Measurements from ENCODE around the gene OPCML. TPM values are rescaled to one million over a fixed set of nuclear protein-coding genes. Genes with fewer than 3 reads are reported as not detected.

OPCML gene
- total RNA-seq, 1 experiment from 2014 or later, result not detected

- TF ChIP-seq EZH2phosphoT487 (IDR thresholded peaks at IDR 0.05; ENCODE audit: borderline replicate concordance, low read length) (no peak), EZH2 (IDR thresholded peaks at IDR 0.05; ENCODE audit: low read length, unreplicated experiment) (no peak)
- TF ChIP-seq, protein P1, sequence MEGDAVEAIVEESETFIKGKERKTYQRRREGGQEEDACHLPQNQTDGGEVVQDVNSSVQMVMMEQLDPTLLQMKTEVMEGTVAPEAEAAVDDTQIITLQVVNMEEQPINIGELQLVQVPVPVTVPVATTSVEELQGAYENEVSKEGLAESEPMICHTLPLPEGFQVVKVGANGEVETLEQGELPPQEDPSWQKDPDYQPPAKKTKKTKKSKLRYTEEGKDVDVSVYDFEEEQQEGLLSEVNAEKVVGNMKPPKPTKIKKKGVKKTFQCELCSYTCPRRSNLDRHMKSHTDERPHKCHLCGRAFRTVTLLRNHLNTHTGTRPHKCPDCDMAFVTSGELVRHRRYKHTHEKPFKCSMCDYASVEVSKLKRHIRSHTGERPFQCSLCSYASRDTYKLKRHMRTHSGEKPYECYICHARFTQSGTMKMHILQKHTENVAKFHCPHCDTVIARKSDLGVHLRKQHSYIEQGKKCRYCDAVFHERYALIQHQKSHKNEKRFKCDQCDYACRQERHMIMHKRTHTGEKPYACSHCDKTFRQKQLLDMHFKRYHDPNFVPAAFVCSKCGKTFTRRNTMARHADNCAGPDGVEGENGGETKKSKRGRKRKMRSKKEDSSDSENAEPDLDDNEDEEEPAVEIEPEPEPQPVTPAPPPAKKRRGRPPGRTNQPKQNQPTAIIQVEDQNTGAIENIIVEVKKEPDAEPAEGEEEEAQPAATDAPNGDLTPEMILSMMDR (conservative IDR thresholded peaks at IDR 0.05; ENCODE audit: low read depth, low read length), result no peak
Measured at GRCh38 chr11:132997396-132997795, 534.9 kb downstream of the OPCML start.

DNA sequence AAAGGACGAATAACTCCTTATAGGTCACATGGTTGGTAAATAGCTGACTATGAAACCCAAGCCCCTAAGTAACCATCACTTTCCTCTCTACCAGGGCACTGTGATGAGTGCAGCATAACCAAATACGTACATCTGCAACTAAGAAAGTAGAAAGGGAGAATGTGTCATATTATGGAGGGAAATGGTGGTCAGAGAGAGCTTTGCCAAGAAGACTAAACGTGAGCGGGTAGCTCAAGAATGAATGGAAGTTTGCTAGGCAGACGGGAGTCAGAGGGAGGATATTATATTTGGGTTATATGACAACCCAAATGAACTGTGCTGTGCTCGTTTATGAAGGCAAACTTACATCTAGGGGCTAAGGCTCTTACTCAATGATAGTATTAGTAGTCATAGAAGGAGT is 537.3 kb downstream of the OPCML start:
- CTCF ChIA-PET, result no interaction called here
- intact Hi-C loops (cut with micrococcal nuclease), result no loop called here
- Histone ChIP-seq H3K36me3 (ENCODE audit: low read depth, low read length) (no peaks in the 10 kb centered on the region), H3K27ac (ENCODE audit: low read length) (no peak overlapping the region), H3K4me3 (ENCODE audit: low read length) (no peak overlapping the region), H4K20me1 (ENCODE audit: low read length) (no peaks in the 10 kb centered on the region), H3F3A (ENCODE audit: low read length, unreplicated experiment) (no peaks in the 10 kb centered on the region), H3K4me1 (ENCODE audit: insufficient read depth, low read length) (no peaks in the 10 kb centered on the region), H3K9me3 (ENCODE audit: low read length) (no peaks in the 10 kb centered on the region), H2AFZ (ENCODE audit: low read length) (no peak overlapping the region), H3K4me2 (ENCODE audit: low read length) (no peak overlapping the region), H3K79me2 (ENCODE audit: low read length) (no peaks in the 10 kb centered on the region), H3K9ac (ENCODE audit: low read length) (no peak overlapping the region), H3K9me2 (replicated peaks; ENCODE audit: low read length) (no peaks in the 10 kb centered on the region), H3K27me3 (ENCODE audit: low read length) (peaks cover 20% of the 10 kb centered on the region; the same call in 1 of the 2 replicates)
- no TSS peak for BruUV-seq (replicated peaks)
- DNase-seq, result no peak
- TF ChIP-seq EZH2 (IDR thresholded peaks at IDR 0.05; ENCODE audit: low read length, unreplicated experiment) (no peak), EZH2phosphoT487 (IDR thresholded peaks at IDR 0.05; ENCODE audit: borderline replicate concordance, low read length) (no peak)
- TF ChIP-seq, protein P1 (conservative IDR thresholded peaks at IDR 0.05; ENCODE audit: low read depth, low read length), result no peak
- POLR2A ChIA-PET (ENCODE audit: unreplicated experiment), result no interaction called here
- no peak for ATAC-seq

More at GRCh38 chr11:132997396-132997795, 534.9 kb downstream of the OPCML start:
- CTCF ChIA-PET, result no interaction called here
- no peak for ATAC-seq
- H3F3A ChIP-seq (ENCODE audit: low read length, unreplicated experiment), result no peaks in the 10 kb centered on the region
- H3K27ac ChIP-seq (ENCODE audit: low read length), result no peak overlapping the region
- H4K20me1 ChIP-seq (ENCODE audit: low read length), result no peaks in the 10 kb centered on the region
- H3K79me2 ChIP-seq (ENCODE audit: low read length), result no peaks in the 10 kb centered on the region
- no peak overlapping the region for H3K9ac ChIP-seq (ENCODE audit: low read length)
- POLR2A ChIA-PET (ENCODE audit: unreplicated experiment), result no interaction called here
- H3K36me3 ChIP-seq (ENCODE audit: low read depth, low read length), result no peaks in the 10 kb centered on the region
- peaks cover 20% of the 10 kb centered on the region; the same call in 1 of the 2 replicates for H3K27me3 ChIP-seq (ENCODE audit: low read length)
- no peak overlapping the region for H3K4me3 ChIP-seq (ENCODE audit: low read length)
- no peak for DNase-seq
- H3K4me2 ChIP-seq (ENCODE audit: low read length), result no peak overlapping the region
- intact Hi-C loops (cut with micrococcal nuclease), result no loop called here
- no peaks in the 10 kb centered on the region for H3K9me2 ChIP-seq (replicated peaks; ENCODE audit: low read length)
- no TSS peak for BruUV-seq (replicated peaks)
- 0 out of 2 replicates have a peak, but pooled peaks cover 8% of the 10 kb centered on the region for H3K9me3 ChIP-seq (ENCODE audit: low read length)
- H3K4me1 ChIP-seq (ENCODE audit: insufficient read depth, low read length), result no peaks in the 10 kb centered on the region
- H2AFZ ChIP-seq (ENCODE audit: low read length), result no peak overlapping the region

GRCh38 chr11:132993991-132994502 is 538.3 kb downstream of the OPCML start:
- no TSS peak for BruUV-seq (replicated peaks)
- Histone ChIP-seq H3K4me1 (ENCODE audit: insufficient read depth, low read length) (no peaks in the 10 kb centered on the region), H3K4me3 (ENCODE audit: low read length) (no peak overlapping the region), H3K36me3 (ENCODE audit: low read depth, low read length) (no peaks in the 10 kb centered on the region), H4K20me1 (ENCODE audit: low read length) (no peaks in the 10 kb centered on the region), H3K4me2 (ENCODE audit: low read length) (no peak overlapping the region), H3K79me2 (ENCODE audit: low read length) (no peaks in the 10 kb centered on the region), H3K9ac (ENCODE audit: low read length) (no peak overlapping the region), H3K27me3 (ENCODE audit: low read length) (peaks cover 20% of the 10 kb centered on the region; the same call in 1 of the 2 replicates), H3K27ac (ENCODE audit: low read length) (no peak overlapping the region), H2AFZ (ENCODE audit: low read length) (no peak overlapping the region), H3K9me3 (ENCODE audit: low read length) (no peaks in the 10 kb centered on the region), H3K9me2 (replicated peaks; ENCODE audit: low read length) (no peaks in the 10 kb centered on the region), H3F3A (ENCODE audit: low read length, unreplicated experiment) (no peaks in the 10 kb centered on the region)
- ATAC-seq, result no peak
- ChIA-PET CTCF (no interaction called here), POLR2A (ENCODE audit: unreplicated experiment) (no interaction called here)
- intact Hi-C loops (cut with micrococcal nuclease), result no loop called here
- TF ChIP-seq, protein P1 (conservative IDR thresholded peaks at IDR 0.05; ENCODE audit: low read depth, low read length), result no peak
- TF ChIP-seq EZH2phosphoT487 (IDR thresholded peaks at IDR 0.05; ENCODE audit: borderline replicate concordance, low read length) (no peak), EZH2 (IDR thresholded peaks at IDR 0.05; ENCODE audit: low read length, unreplicated experiment) (no peak)
- DNase-seq, result no peak

Measured in PC-3 (cell line).